Spinal cord (tissue), 10 donors: Measurements from ENCODE around the gene XG. TPM values are rescaled to one million over a fixed set of nuclear protein-coding genes. Genes with fewer than 3 reads are reported as not detected.
A peak's percentile ranks its signal among the peaks of the same experiment; 100 is the strongest.

ENCODE experiments used
- DNase-seq, 6 donors: peaks; one replicate each; pipeline versions ENCODE4 v3.0.0 to v3.0.0-alpha.2; 2013 to 2015; ENCODE audit warnings: low spot score in 6 of 6, low read depth in 4 of 6
- H3K27ac ChIP-seq: one replicate; pipeline ENCODE4 v1.5.1; 2013; ENCODE audit warnings: low read depth, low read length, control low read depth
- H3K27me3 ChIP-seq: one replicate; pipeline ENCODE4 v1.6.1; 2013; ENCODE audit warnings: low read length; ENCODE audit not compliant: control insufficient read depth, insufficient read depth
- H3K36me3 ChIP-seq: one replicate; pipeline ENCODE4 v1.6.1; 2013; ENCODE audit warnings: low read length; ENCODE audit not compliant: control insufficient read depth, insufficient read depth
- H3K4me1 ChIP-seq: one replicate; pipeline ENCODE4 v1.6.1; 2013; ENCODE audit warnings: low read length; ENCODE audit not compliant: control insufficient read depth, insufficient read depth
- H3K4me3 ChIP-seq: one replicate; pipeline ENCODE4 v1.5.1; 2013; ENCODE audit warnings: low read depth, low read length, control low read depth
- H3K9me3 ChIP-seq: one replicate; pipeline ENCODE4 v1.6.1; 2013; ENCODE audit warnings: low read length; ENCODE audit not compliant: control insufficient read depth, insufficient read depth
- WGBS: methylation state at CpG from one replicate; pipeline ENCODE4 v1.1.5; 2013; ENCODE audit warnings: missing lambda C conversion rate; ENCODE audit not compliant: insufficient coverage; 5-methylcytosine and 5-hydroxymethylcytosine counted together
- polyA plus RNA-seq, 2 donors: library from polyadenylated mRNA; unstranded; fragments of 120-200 nt; gene quantifications; one replicate each; pipeline ENCODE4 v1.2.1, GENCODE V29; 2013; ENCODE audit not compliant: insufficient read length in 2 of 2
- total RNA-seq, 2 donors: library from RNA; depleted of rRNA in 1 of 2; stranded (reverse); fragments of 120-200 nt in 1 of 2; fragments of >200 nt in 1 of 2; gene quantifications; one replicate each; pipeline versions ENCODE4 v1.2.3 to v1.2.4, GENCODE V29; 2013 to 2014
- donor health status: healthy.

Gene XG
- total and polyA plus RNA-seq, 4 donors = 0.11 to 0.51 (median 0.30) TPM; not detected in 1

DNA sequence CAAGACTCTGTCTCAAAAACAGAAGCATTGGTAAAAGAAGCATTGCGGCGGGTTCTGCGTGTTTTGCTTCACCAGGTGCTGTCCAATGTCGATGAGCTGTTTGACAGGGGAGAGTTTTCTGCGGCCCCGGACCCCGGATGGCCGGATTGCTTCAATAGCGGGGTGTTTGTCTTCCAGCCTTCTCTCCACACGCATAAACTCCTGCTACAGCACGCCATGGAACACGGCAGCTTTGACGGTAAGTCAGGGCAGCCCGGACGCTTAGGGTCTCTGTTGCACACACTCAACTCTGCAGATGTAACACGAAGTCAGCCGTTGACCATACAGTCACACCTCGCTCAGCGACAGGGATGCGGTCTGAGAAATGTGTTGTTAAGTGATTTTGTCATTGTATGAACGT, 103.1 kb downstream of the XG start:
- no peak for DNase-seq
- Histone ChIP-seq H3K36me3 (peaks cover 30% of the 10 kb centered on the region), H3K27me3 (no peaks in the 10 kb centered on the region), H3K9me3 (no peaks in the 10 kb centered on the region), H3K4me3 (no peak overlapping the region), H3K27ac (no peak overlapping the region), H3K4me1 (no peaks in the 10 kb centered on the region)
- 95% methylated on average over 18 of the region's 21 CpGs for WGBS

DNA sequence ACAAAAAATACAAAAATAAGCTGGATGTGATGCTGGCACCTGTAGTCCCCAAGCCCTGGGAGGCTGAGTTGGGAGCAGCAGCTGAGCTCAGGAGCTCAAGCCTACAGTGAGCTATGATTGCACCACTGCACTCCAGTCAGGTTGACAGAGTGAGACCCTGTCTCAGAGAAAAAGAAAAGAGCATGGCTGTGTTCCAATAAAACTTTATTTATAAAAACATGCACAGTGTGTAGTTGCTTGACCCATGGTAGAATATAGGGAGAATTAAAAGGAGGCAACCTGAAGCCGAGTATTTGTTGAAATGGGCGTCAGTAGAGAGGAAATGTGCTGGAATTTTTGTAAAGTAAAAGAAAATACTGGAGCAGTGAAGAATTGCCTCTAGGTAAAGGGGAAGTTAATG, 103.9 kb downstream of the XG start:
- H3K27me3 ChIP-seq = no peaks in the 10 kb centered on the region

DNA sequence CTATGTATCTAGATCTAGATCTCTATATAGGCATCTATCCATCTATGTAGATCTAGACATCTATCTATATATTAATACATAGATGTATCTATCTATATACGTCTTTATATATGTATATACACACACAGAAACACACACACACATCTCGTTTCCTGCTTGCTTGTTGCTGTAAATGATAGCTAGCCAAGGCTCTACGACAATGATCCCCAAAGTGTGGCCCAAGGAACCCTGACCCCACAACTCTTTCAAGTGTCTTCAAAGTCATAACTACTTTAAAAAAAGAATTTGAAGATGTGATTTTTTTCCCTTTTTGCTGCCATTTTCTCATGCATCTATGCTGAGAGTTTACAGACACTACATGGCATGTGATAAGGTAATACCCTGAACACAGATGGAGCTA, 105.7 kb downstream of the XG start:
- Histone ChIP-seq H3K4me3 (no peak overlapping the region), H3K9me3 (no peaks in the 10 kb centered on the region), H3K27ac (no peak overlapping the region), H3K4me1 (no peaks in the 10 kb centered on the region), H3K36me3 (peaks cover 44% of the 10 kb centered on the region), H3K27me3 (no peaks in the 10 kb centered on the region)
- DNase-seq = peak in 1 of 6 donors; percentile 50
- WGBS = no CpG with 5 or more reads among the region's 3 CpGs

More for the DNA sequence above, 103.9 kb downstream of the XG start:
- H3K4me3 ChIP-seq = no peak overlapping the region
- peaks cover 30% of the 10 kb centered on the region for H3K36me3 ChIP-seq
- no peaks in the 10 kb centered on the region for H3K4me1 ChIP-seq
- no peaks in the 10 kb centered on the region for H3K9me3 ChIP-seq
- no peak overlapping the region for H3K27ac ChIP-seq
- DNase-seq = no peak
- WGBS = 100% methylated on average over 2 of the region's 2 CpGs

DNA sequence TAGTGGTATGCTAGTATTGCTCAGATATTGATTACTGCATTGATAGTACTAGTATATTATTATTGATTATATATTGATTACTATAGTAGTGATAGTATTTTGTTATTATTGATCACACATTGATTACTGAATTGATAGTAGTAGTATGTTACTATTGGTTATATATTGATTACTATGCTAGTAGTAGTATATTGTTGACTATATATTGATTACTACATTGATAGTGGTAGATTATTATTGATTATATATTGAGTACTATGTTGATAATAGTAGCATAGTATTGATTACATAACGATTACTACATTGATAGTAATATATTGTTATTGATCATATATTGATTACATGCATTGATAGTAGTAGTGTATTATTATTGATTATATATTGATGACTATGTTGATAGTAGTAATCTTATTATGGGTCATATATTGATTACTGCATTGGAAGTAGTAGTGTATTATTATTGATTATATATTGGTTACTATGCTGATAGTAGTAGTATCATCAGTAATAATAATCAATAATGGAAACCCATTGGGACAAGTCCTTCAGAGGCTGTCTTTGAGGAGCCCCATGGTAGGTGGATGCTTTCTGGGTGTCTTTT, 107.5 kb downstream of the XG start:
- Histone ChIP-seq H3K27me3 (no peaks in the 10 kb centered on the region), H3K27ac (no peak overlapping the region), H3K9me3 (no peaks in the 10 kb centered on the region), H3K4me1 (no peaks in the 10 kb centered on the region), H3K36me3 (peaks cover 49% of the 10 kb centered on the region), H3K4me3 (no peak overlapping the region)
- no peak for DNase-seq
- WGBS = no CpG with 5 or more reads among the region's 1 CpG

- H3K27ac ChIP-seq = no peak overlapping the region
- no peak overlapping the region for H3K4me3 ChIP-seq
- peaks cover 53% of the 10 kb centered on the region for H3K36me3 ChIP-seq
- H3K9me3 ChIP-seq = no peaks in the 10 kb centered on the region
- H3K27me3 ChIP-seq = no peaks in the 10 kb centered on the region
- DNase-seq = no peak
- WGBS = 88% methylated on average over 5 of the region's 9 CpGs
- H3K4me1 ChIP-seq = no peaks in the 10 kb centered on the region
These were observed 110.6 kb downstream of the XG start for GRCh38 chrX:2862404-2862803.

DNA sequence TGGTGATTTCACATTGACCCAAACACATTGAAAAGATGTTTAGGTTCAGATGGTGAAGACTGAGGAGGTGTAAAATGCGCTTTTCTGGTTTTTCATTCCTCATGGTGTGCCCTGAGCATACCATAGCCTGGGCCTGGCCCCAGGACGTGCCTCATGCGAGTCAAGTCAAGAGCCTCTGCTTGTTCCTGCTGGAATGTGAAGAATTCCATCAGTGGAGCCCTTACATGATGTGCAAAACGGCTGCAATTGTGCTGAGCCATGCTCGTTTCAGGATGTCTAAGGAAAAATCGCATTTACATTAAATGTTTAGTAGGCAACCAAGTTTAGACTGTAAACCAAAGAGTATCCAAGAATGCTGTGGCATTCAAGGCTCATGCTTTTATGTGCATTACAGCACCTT, 111.8 kb downstream of the XG start:
- H3K4me1 ChIP-seq = no peaks in the 10 kb centered on the region
- 81% methylated on average over 6 of the region's 6 CpGs for WGBS
- peaks cover 57% of the 10 kb centered on the region for H3K36me3 ChIP-seq
- no peak for DNase-seq
- H3K9me3 ChIP-seq = no peaks in the 10 kb centered on the region
- no peaks in the 10 kb centered on the region for H3K27me3 ChIP-seq
- H3K27ac ChIP-seq = no peak overlapping the region
- no peak overlapping the region for H3K4me3 ChIP-seq

Other genes starting within 250 kb of the XG start
- 100 to 1,000 TPM in 1 of 2 donors, 10 to 100 TPM in 1; 66.5 to 246 TPM for gene CD99, start 60.7 kb upstream of the XG start, total RNA-seq
- 100 to 1,000 TPM; 494 to 590 TPM for gene CD99, start 60.7 kb upstream of the XG start, polyA plus RNA-seq
- 10 to 100 TPM; 20.3 to 26.1 TPM for gene GYG2, start 76.9 kb downstream of the XG start, total RNA-seq
- gene GYG2, start 76.9 kb downstream of the XG start, polyA plus RNA-seq = 10 to 100 TPM; 43.5 to 47.1 TPM
- gene ARSD, start 177.3 kb downstream of the XG start, total RNA-seq = 10 to 100 TPM; 16.0 to 32.9 TPM
- 10 to 100 TPM; 14.5 to 17.5 TPM for gene ARSD, start 177.3 kb downstream of the XG start, polyA plus RNA-seq